Brain microvascular endothelial cell (primary cell): ENCODE results near the gene OTOA.
"Not testable (repeated sequence)": the region's sequence is repeated elsewhere in the genome, so short reads cannot be mapped to it uniquely, and the experiment has no call there.

Source experiments
- DNase-seq: peaks from one replicate; pipeline ENCODE4 v3.0.0-alpha.2; 2020
- H3K27ac ChIP-seq: fragments of 250-450 bp; sonication (Bioruptor Pico); 2 replicates; pipeline ENCODE4 v1.5.1; 2020; ENCODE audit warnings: mild to moderate bottlenecking, moderate library complexity
- H3K27me3 ChIP-seq: fragments of 250-450 bp; sonication (Bioruptor Pico); replicated peaks from 2 replicates; pipeline ENCODE4 v1.5.1; 2020; ENCODE audit warnings: mild to moderate bottlenecking
- H3K36me3 ChIP-seq: fragments of 250-450 bp; sonication (Bioruptor Pico); replicated peaks from 2 replicates; pipeline ENCODE4 v1.5.1; 2020; ENCODE audit warnings: mild to moderate bottlenecking
- H3K4me3 ChIP-seq: 2 replicates; pipeline ENCODE4 v1.5.1; 2011; ENCODE audit warnings: low read depth, mild to moderate bottlenecking, control low read depth, low read length, moderate library complexity
- CTCF ChIP-seq: IDR thresholded peaks from 2 replicates; pipeline ENCODE4 v1.5.1; 2011; ENCODE audit warnings: low read depth, mild to moderate bottlenecking, moderate library complexity, low read length, control low read depth, inconsistent platforms; ENCODE audit errors: missing control alignments
- in situ Hi-C: cut with HindIII; loops from 2 replicates; pipeline ENCODE4 v1.10.0; 2017; ENCODE audit warnings: low sequenced_read_pairs, low pct_ligation_motif_present

OTOA gene

GRCh38 chr16:21713549-21714368 is 50.0 kb downstream of the OTOA start:
- no peak for TF ChIP-seq CTCF
- DNase-seq, result no peak
- no peak overlapping the region for H3K4me3 ChIP-seq
- in situ Hi-C loops, result no loop called here
- H3K27me3 ChIP-seq, result no peaks in the 10 kb centered on the region
- no peaks in the 10 kb centered on the region for H3K36me3 ChIP-seq
- no peak overlapping the region for H3K27ac ChIP-seq

GRCh38 chr16:21714369-21714618 is 50.5 kb downstream of the OTOA start:
- H3K36me3 ChIP-seq, DNase-seq, in situ Hi-C loops, H3K4me3 ChIP-seq, H3K27ac ChIP-seq, H3K27me3 ChIP-seq: not testable (repeated sequence)

- in situ Hi-C loops, result no loop called here
- Histone ChIP-seq H3K4me3 (no peak overlapping the region), H3K36me3 (no peaks in the 10 kb centered on the region), H3K27me3 (no peaks in the 10 kb centered on the region), H3K27ac (no peak overlapping the region)
- no peak for TF ChIP-seq CTCF
- no peak for DNase-seq
These were observed 53.8 kb downstream of the OTOA start for GRCh38 chr16:21717608-21718007.

GRCh38 chr16:21719283-21719682 is 55.5 kb downstream of the OTOA start:
- Histone ChIP-seq H3K36me3 (no peaks in the 10 kb centered on the region), H3K27ac (no peak overlapping the region), H3K4me3 (no peak overlapping the region), H3K27me3 (no peaks in the 10 kb centered on the region)
- no peak for DNase-seq
- in situ Hi-C loops, result no loop called here
- TF ChIP-seq CTCF, result no peak

GRCh38 chr16:21720533-21720932 is 56.8 kb downstream of the OTOA start:
- no peak overlapping the region for H3K27ac ChIP-seq
- no peaks in the 10 kb centered on the region for H3K36me3 ChIP-seq
- no peaks in the 10 kb centered on the region for H3K27me3 ChIP-seq
- DNase-seq, result no peak
- in situ Hi-C loops, result no loop called here
- no peak for TF ChIP-seq CTCF
- no peak overlapping the region for H3K4me3 ChIP-seq

- Histone ChIP-seq H3K36me3 (no peaks in the 10 kb centered on the region), H3K27ac (no peak overlapping the region), H3K4me3 (no peak overlapping the region), H3K27me3 (no peaks in the 10 kb centered on the region)
- DNase-seq, result no peak
- in situ Hi-C loops, result no loop called here
- no peak for TF ChIP-seq CTCF
These were observed 59.1 kb downstream of the OTOA start for GRCh38 chr16:21722771-21723455.
